GM13977 (cell line): ENCODE data around the gene C1orf122.

Experiments
- DNase-seq: peaks from one replicate; pipeline ENCODE4 v3.0.0; 2012; ENCODE audit warnings: low spot score
- in situ Hi-C: fragments of 300-500 bp; cut with MboI; formaldehyde crosslinking; loops from one replicate; pipeline ENCODE4 v1.12.0; 2022; ENCODE audit warnings: low sequenced_read_pairs, low pct_unique_long_range_greater_than_20kb, mixed read lengths, inconsistent platforms; ENCODE audit not compliant: unreplicated experiment
- TF ChIP-seq, protein P1 (sequence below): IDR thresholded peaks from 2 replicates; pipeline ENCODE4 v1.5.1; 2012; ENCODE audit warnings: mild to moderate bottlenecking, control low read depth; ENCODE audit not compliant: insufficient read depth; ENCODE audit errors: extremely low read depth, missing control alignments

The C1orf122 gene

DNA sequence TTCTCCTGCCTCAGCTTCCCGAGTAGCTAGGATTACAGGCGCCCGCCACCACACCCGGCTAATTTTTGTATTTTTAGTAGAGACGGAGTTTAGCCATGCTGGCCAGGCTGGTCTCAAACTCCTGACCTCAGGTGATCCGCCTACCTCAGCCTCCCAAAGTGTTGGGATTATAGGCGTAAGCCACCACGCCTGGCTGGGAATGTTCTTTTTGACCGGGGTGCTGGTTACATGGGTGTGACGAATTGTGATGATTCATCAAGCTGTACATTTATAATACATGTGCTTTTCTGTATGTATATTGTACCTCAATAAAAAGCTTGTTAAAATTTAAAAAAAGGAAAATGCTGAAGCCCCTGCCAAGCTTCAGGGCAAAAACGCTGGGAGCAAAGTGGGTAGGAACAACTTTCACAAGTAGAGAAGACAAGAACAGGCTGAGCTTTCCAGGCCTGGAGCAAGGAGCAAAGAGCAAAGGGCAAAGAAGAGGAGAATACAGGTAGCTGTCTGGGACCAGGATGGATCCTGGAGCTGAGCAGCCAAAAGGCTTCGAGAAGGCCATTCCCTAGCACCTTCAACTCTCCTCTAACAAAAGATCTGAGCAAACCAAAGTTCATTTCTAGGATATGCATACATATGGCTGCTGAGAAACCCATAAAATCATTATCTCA, 21.0 kb downstream of the C1orf122 start:
- in situ Hi-C loops = no loop called here
- TF ChIP-seq, protein P1, sequence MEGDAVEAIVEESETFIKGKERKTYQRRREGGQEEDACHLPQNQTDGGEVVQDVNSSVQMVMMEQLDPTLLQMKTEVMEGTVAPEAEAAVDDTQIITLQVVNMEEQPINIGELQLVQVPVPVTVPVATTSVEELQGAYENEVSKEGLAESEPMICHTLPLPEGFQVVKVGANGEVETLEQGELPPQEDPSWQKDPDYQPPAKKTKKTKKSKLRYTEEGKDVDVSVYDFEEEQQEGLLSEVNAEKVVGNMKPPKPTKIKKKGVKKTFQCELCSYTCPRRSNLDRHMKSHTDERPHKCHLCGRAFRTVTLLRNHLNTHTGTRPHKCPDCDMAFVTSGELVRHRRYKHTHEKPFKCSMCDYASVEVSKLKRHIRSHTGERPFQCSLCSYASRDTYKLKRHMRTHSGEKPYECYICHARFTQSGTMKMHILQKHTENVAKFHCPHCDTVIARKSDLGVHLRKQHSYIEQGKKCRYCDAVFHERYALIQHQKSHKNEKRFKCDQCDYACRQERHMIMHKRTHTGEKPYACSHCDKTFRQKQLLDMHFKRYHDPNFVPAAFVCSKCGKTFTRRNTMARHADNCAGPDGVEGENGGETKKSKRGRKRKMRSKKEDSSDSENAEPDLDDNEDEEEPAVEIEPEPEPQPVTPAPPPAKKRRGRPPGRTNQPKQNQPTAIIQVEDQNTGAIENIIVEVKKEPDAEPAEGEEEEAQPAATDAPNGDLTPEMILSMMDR = no peak
- no peak for DNase-seq

DNA sequence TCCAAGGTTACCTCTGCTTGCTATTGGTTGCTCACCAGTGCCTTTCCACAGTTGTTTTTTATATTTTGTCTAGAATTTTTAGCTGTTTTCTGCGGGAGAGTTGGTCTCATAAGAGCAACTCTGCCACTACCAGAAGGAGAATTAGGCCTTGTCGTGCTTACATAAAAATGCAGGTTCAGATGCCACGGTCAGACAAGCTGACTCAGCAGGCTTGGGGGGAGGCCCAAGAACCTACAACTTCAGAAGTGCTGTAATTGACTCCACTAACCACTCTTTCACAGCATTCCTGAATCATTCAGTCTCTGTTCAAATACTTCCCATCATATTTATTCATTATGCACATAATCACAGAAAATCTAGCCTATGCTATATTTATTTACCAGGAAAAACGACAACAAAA, 23.5 kb downstream of the C1orf122 start:
- DNase-seq = no peak
- TF ChIP-seq, protein P1 = no peak
- in situ Hi-C loops = no loop called here

DNA sequence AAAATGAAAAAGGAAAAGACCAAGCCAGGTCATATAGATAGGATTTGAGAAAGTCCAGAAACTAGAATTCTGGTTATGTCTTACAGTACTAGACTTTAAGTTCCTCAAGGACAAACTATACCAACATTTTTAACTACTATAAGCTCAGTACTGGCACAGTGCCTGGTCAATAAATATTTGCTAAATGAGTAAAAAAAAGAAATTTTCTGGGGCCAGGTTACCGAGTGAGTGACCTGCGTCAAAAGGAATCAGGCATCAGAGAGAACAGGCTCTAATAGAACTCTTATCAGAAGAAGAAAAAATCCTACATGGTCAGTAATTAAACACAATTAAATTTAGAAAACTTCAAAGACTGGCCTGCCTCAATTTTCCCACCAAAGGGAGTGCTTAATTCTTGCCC, 24.2 kb downstream of the C1orf122 start:
- DNase-seq = no peak
- in situ Hi-C loops = no loop called here
- TF ChIP-seq, protein P1 = no peak

DNA sequence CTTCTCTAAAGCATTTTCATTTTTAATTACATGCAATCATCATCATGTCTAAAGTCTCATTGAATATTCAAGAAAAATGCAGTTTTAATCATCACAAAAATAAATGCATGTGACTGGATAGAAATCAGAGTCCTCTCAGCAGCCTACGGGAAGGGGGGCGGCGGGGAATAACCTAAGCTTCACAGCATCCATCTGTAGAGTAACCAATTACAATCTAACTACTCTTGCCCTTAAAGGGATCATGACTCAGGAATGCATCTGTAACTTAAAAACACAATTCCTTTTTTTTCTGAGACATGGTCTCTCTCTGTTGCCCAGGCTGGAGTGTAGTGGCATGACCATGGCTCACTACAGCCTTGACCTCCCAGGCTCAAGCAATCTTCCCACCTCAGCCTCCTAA, 29.2 kb downstream of the C1orf122 start:
- in situ Hi-C loops = no loop called here
- DNase-seq = no peak
- TF ChIP-seq, protein P1 = no peak

DNA sequence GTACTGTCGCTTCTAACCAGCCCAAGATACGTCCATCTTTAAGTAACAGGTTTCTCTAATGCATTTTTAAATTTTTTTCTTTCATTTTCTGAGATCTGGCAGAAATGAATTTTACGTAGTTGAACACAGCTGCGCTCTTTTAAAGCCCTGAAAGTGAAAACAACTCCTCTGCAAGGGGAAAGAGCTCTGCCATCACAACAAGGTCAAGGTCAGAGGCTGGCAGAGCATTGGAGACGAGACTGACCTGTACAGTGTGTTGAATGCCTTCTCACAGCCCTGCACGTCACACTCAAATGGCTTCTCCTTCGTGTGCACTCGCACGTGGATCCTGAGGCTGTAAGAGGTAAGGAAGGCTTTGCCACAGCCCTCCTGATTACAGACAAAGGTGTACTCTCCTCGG, 32.1 kb downstream of the C1orf122 start:
- in situ Hi-C loops = no loop called here
- TF ChIP-seq, protein P1 = no peak
- DNase-seq = no peak

DNA sequence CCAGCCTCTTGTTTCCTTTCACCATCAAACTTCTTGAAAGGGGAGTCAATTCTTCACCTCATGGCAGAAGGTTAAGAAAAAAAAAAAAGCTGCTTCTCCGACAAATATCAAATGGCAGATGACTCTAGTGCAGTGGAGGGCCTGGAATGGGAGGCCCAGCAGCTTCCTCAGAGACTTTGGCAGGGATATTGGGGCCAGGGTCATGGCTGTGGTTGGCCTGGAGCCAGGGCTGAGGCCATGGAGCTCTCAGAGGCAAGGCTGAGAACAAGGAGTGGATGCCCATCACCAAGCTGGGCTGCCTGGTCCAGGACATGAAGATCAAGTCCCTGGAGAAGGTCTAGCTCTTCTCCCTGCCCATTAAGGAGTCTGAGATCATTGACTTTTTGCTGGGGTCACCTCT, 33.1 kb downstream of the C1orf122 start:
- TF ChIP-seq, protein P1 = no peak
- in situ Hi-C loops = no loop called here
- DNase-seq = no peak
